SIG-M5 (cell line): ENCODE measurements around the gene COQ10B.
"Not testable (repeated sequence)": the region's sequence is repeated elsewhere in the genome, so short reads cannot be mapped to it uniquely, and the experiment has no call there.

Source experiments
- DNase-seq: peaks from one replicate; lab custom pipeline; 2025; lab: John Stamatoyannopoulos, UW

The COQ10B gene

GRCh38 chr2:197450935-197451358, 2.4 kb upstream of the COQ10B start:
- DNase-seq = not testable (repeated sequence)

GRCh38 chr2:197452754-197453122, 614 bp upstream of the COQ10B start:
- no peak for DNase-seq

GRCh38 chr2:197453914-197454398, 604 bp downstream of the COQ10B start:
- DNase-seq = peak; percentile 63

GRCh38 chr2:197454923-197455322, 1.6 kb downstream of the COQ10B start:
- DNase-seq = no peak

- no peak for DNase-seq
Measured at GRCh38 chr2:197455428-197455827, 2.1 kb downstream of the COQ10B start.

GRCh38 chr2:197460649-197461048, 7.3 kb downstream of the COQ10B start:
- DNase-seq = no peak

- DNase-seq = no peak
Measured at GRCh38 chr2:197461057-197461456, 7.7 kb downstream of the COQ10B start.

- no peak for DNase-seq
Measured at GRCh38 chr2:197464175-197464574, 10.8 kb downstream of the COQ10B start.

GRCh38 chr2:197472166-197472565, 18.8 kb downstream of the COQ10B start:
- DNase-seq = no peak

- DNase-seq = no peak
Measured at GRCh38 chr2:197477797-197478196, 24.4 kb downstream of the COQ10B start.

GRCh38 chr2:197480165-197481036, 27.0 kb downstream of the COQ10B start:
- no peak for DNase-seq

GRCh38 chr2:197484248-197484647, 30.9 kb downstream of the COQ10B start:
- not testable (repeated sequence) for DNase-seq

- DNase-seq = no peak
Measured at GRCh38 chr2:197486175-197486574, 32.8 kb downstream of the COQ10B start.

- no peak for DNase-seq
Measured at GRCh38 chr2:197487385-197487784, 34.0 kb downstream of the COQ10B start.

GRCh38 chr2:197495433-197496134, 42.2 kb downstream of the COQ10B start:
- DNase-seq = no peak

- no peak for DNase-seq
Measured at GRCh38 chr2:197496695-197497094, 43.3 kb downstream of the COQ10B start.

GRCh38 chr2:197497326-197497725, 44.0 kb downstream of the COQ10B start:
- DNase-seq = no peak

- no peak for DNase-seq
Measured at GRCh38 chr2:197498235-197498936, 45.0 kb downstream of the COQ10B start.

GRCh38 chr2:197498937-197499593, 45.7 kb downstream of the COQ10B start:
- no peak for DNase-seq

- peak; percentile 93 for DNase-seq
Measured at GRCh38 chr2:197499594-197500502, 46.5 kb downstream of the COQ10B start, which contains the start of the genes HSPD1 and HSPE1. Gene HSPD1 (minus strand): TSS chr2:197499840. CDS start chr2:197498848, 992 bp downstream. Gene HSPE1 (plus strand): TSS chr2:197500379. CDS start chr2:197500437, 58 bp downstream.
